Thymus (tissue), 11 donors: ENCODE results near the gene FGFR2. TPM values are rescaled to one million over a fixed set of nuclear protein-coding genes. Genes with fewer than 3 reads are reported as not detected.

Experiments used
- DNase-seq, 9 donors: peaks; one replicate each; pipeline ENCODE4 v3.0.0-alpha.2; 2013; ENCODE audit warnings: low spot score in 9 of 9, low read depth in 6 of 9, missing footprints in 1 of 9
- H3K27ac ChIP-seq, 2 donors: one replicate each; pipeline ENCODE4 v1.5.1; 2013; ENCODE audit warnings: control low read depth in 1 of 2, low read depth in 1 of 2, low read length in 1 of 2, mild to moderate bottlenecking in 1 of 2, moderate library complexity in 1 of 2
- H3K27me3 ChIP-seq, 2 donors: one replicate each; pipeline ENCODE4 v1.5.1; 2013; ENCODE audit warnings: low read length in 1 of 2; ENCODE audit not compliant: control insufficient read depth in 2 of 2, insufficient read depth in 1 of 2
- H3K36me3 ChIP-seq, 2 donors: one replicate each; pipeline ENCODE4 v1.5.1; 2013; ENCODE audit warnings: low read length in 1 of 2, mild to moderate bottlenecking in 1 of 2, moderate library complexity in 1 of 2; ENCODE audit not compliant: control insufficient read depth in 2 of 2, insufficient read depth in 2 of 2
- H3K4me1 ChIP-seq, 2 donors: one replicate each; pipeline ENCODE4 v1.5.1; 2013; ENCODE audit warnings: low read length in 2 of 2; ENCODE audit not compliant: control insufficient read depth in 2 of 2, insufficient read depth in 2 of 2
- H3K4me3 ChIP-seq, 2 donors: one replicate each; pipeline ENCODE4 v1.5.1; 2013; ENCODE audit warnings: low read length in 2 of 2, control low read depth in 1 of 2, mild to moderate bottlenecking in 1 of 2
- H3K9me3 ChIP-seq, 2 donors: one replicate each; pipeline ENCODE4 v1.5.1; 2013; ENCODE audit warnings: low read length in 1 of 2, mild to moderate bottlenecking in 1 of 2; ENCODE audit not compliant: control insufficient read depth in 2 of 2, insufficient read depth in 1 of 2
- WGBS: extraction: QIAGEN DNeasy Blood & Tissue Kit; methylation state at CpG from one replicate; pipeline ENCODE4 v1.1.7; 2013; 5-methylcytosine and 5-hydroxymethylcytosine counted together
- polyA plus RNA-seq: library from polyadenylated mRNA; stranded (reverse); fragments of 200-250 nt; gene quantifications from one replicate; pipeline ENCODE4 v1.2.3, GENCODE V29; 2013
- total RNA-seq: library from RNA; stranded (reverse); fragments of 120-200 nt; gene quantifications from one replicate; pipeline ENCODE4 v1.2.4, GENCODE V29; 2013
- donor health status: healthy.

The FGFR2 gene
- total and polyA plus RNA-seq, 2 donors: 13.3 to 26.2 TPM

GRCh38 chr10:121514141-121514865 lies 83.9 kb downstream of the FGFR2 start:
- no peak for DNase-seq
- no peaks in the 10 kb centered on the region for H3K36me3 ChIP-seq
- H3K27ac ChIP-seq: no peak overlapping the region
- H3K9me3 ChIP-seq: no peaks in the 10 kb centered on the region
- H3K4me1 ChIP-seq: no peaks in the 10 kb centered on the region
- H3K4me3 ChIP-seq: no peak overlapping the region
- no peaks in the 10 kb centered on the region for H3K27me3 ChIP-seq
- 85% methylated on average over 8 of the region's 8 CpGs for WGBS

- no peaks in the 10 kb centered on the region for H3K4me1 ChIP-seq
- H3K9me3 ChIP-seq: no peaks in the 10 kb centered on the region
- H3K27ac ChIP-seq: no peak overlapping the region
- no peaks in the 10 kb centered on the region for H3K27me3 ChIP-seq
- WGBS: 89% methylated on average over 5 of the region's 5 CpGs
- H3K36me3 ChIP-seq: no peaks in the 10 kb centered on the region
- DNase-seq: no peak
- no peak overlapping the region for H3K4me3 ChIP-seq
Observed at GRCh38 chr10:121511943-121512342, 86.3 kb downstream of the FGFR2 start.

- 94% methylated on average over 4 of the region's 4 CpGs for WGBS
- no peak for DNase-seq
- no peaks in the 10 kb centered on the region for H3K9me3 ChIP-seq
Observed at GRCh38 chr10:121511460-121511859, 86.8 kb downstream of the FGFR2 start.

GRCh38 chr10:121510201-121510771 lies 88.0 kb downstream of the FGFR2 start:
- H3K9me3 ChIP-seq: no peaks in the 10 kb centered on the region
- no peak for DNase-seq
- H3K4me3 ChIP-seq: no peak overlapping the region
- H3K27ac ChIP-seq: no peak overlapping the region
- no peaks in the 10 kb centered on the region for H3K36me3 ChIP-seq
- no peaks in the 10 kb centered on the region for H3K27me3 ChIP-seq
- no peaks in the 10 kb centered on the region for H3K4me1 ChIP-seq
- 91% methylated on average over 14 of the region's 14 CpGs for WGBS

More at GRCh38 chr10:121511460-121511859, 86.8 kb downstream of the FGFR2 start:
- H3K4me1 ChIP-seq: no peaks in the 10 kb centered on the region
- no peak overlapping the region for H3K27ac ChIP-seq
- H3K4me3 ChIP-seq: no peak overlapping the region
- no peaks in the 10 kb centered on the region for H3K36me3 ChIP-seq
- H3K27me3 ChIP-seq: no peaks in the 10 kb centered on the region

- no peaks in the 10 kb centered on the region for H3K36me3 ChIP-seq
- H3K9me3 ChIP-seq: no peaks in the 10 kb centered on the region
- DNase-seq: no peak
- H3K4me3 ChIP-seq: no peak overlapping the region
- H3K27me3 ChIP-seq: no peaks in the 10 kb centered on the region
- no peak overlapping the region for H3K27ac ChIP-seq
- no peaks in the 10 kb centered on the region for H3K4me1 ChIP-seq
- 84% methylated on average over 3 of the region's 3 CpGs for WGBS
Observed at GRCh38 chr10:121509796-121510195, 88.4 kb downstream of the FGFR2 start.

- H3K27me3 ChIP-seq: no peaks in the 10 kb centered on the region
- no peak for DNase-seq
- no peaks in the 10 kb centered on the region for H3K9me3 ChIP-seq
- no peak overlapping the region for H3K4me3 ChIP-seq
- H3K4me1 ChIP-seq: no peaks in the 10 kb centered on the region
- H3K27ac ChIP-seq: no peak overlapping the region
- whole genome bisulfite sequencing: 80% methylated on average over 4 of the region's 4 CpGs
- no peaks in the 10 kb centered on the region for H3K36me3 ChIP-seq
Observed at GRCh38 chr10:121509112-121509511, 89.1 kb downstream of the FGFR2 start.

- Histone ChIP-seq H3K27me3 (no peaks in the 10 kb centered on the region), H3K9me3 (no peaks in the 10 kb centered on the region), H3K4me1 (no peaks in the 10 kb centered on the region), H3K36me3 (no peaks in the 10 kb centered on the region), H3K4me3 (no peak overlapping the region), H3K27ac (no peak overlapping the region)
- DNase-seq: no peak
- 88% methylated on average over 6 of the region's 6 CpGs for WGBS
Observed at GRCh38 chr10:121503587-121504051, 94.6 kb downstream of the FGFR2 start.

GRCh38 chr10:121501796-121502195 lies 96.4 kb downstream of the FGFR2 start:
- H3K9me3 ChIP-seq: no peaks in the 10 kb centered on the region
- no peak overlapping the region for H3K4me3 ChIP-seq
- H3K27me3 ChIP-seq: no peaks in the 10 kb centered on the region
- H3K4me1 ChIP-seq: no peaks in the 10 kb centered on the region
- WGBS: 95% methylated on average over 7 of the region's 7 CpGs
- H3K27ac ChIP-seq: no peak overlapping the region
- no peaks in the 10 kb centered on the region for H3K36me3 ChIP-seq
- DNase-seq: no peak

GRCh38 chr10:121500701-121501332 lies 97.4 kb downstream of the FGFR2 start:
- no peak for DNase-seq
- Histone ChIP-seq H3K9me3 (no peaks in the 10 kb centered on the region), H3K27me3 (no peaks in the 10 kb centered on the region), H3K4me3 (no peak overlapping the region), H3K36me3 (no peaks in the 10 kb centered on the region), H3K27ac (no peak overlapping the region), H3K4me1 (no peaks in the 10 kb centered on the region)
- WGBS: 91% methylated on average over 16 of the region's 16 CpGs
